ENCODE measurements around the gene LRRC8C. TPM values are rescaled to one million over a fixed set of nuclear protein-coding genes. Genes with fewer than 3 reads are reported as not detected.

LRRC8C gene
- total RNA-seq, 1 experiment from 2014 or later: 8.4 TPM

GRCh38 chr1:89746424-89747149 is 113.7 kb downstream of the LRRC8C start (continued):
- TF ChIP-seq CTCF (IDR thresholded peaks at IDR 0.05 in 2 of 3, conservative IDR thresholded peaks at IDR 0.05 in 1 of 3; ENCODE audit: borderline replicate concordance in 1 of 3, insufficient read depth in 1 of 3, low read depth in 2 of 3, low read length in 2 of 3): no peak
- TF ChIP-seq YY1 (IDR thresholded peaks at IDR 0.05; ENCODE audit: extremely low read depth, insufficient replicate concordance, low read depth, low read length): no peak
- no peak for TF ChIP-seq EGR1 (IDR thresholded peaks at IDR 0.05; ENCODE audit: low read depth)
- no peak for TF ChIP-seq JUND (IDR thresholded peaks at IDR 0.05)
- no peak for TF ChIP-seq POLR2A (IDR thresholded peaks at IDR 0.05; ENCODE audit: borderline replicate concordance, extremely low read depth, insufficient read depth, insufficient read length)
- no peak for TF ChIP-seq SP1 (IDR thresholded peaks at IDR 0.05; ENCODE audit: low read depth)
- TF ChIP-seq MAX (IDR thresholded peaks at IDR 0.05): no peak

GRCh38 chr1:89753761-89754160 is 120.8 kb downstream of the LRRC8C start:
- intact Hi-C loops (cut with micrococcal nuclease): no loop called here
- Histone ChIP-seq H3K9me3 (ENCODE audit: control insufficient read depth in 1 of 2, insufficient read depth in 1 of 2, low read depth in 1 of 2, low read length in 2 of 2) (no peaks in the 10 kb centered on the region), H2AFZ (ENCODE audit: low read depth, low read length, poor library complexity, severe bottlenecking) (no peak overlapping the region), H3K9me2 (ENCODE audit: insufficient read depth) (no peaks in the 10 kb centered on the region), H3K36me3 (ENCODE audit: control insufficient read depth in 1 of 2, insufficient read depth in 2 of 2, low read length in 2 of 2) (no peaks in the 10 kb centered on the region), H3K4me1 (ENCODE audit: control insufficient read depth in 1 of 2, insufficient read depth in 2 of 2, low read length in 2 of 2) (no peaks in the 10 kb centered on the region), H3K27ac (ENCODE audit: low read depth, low read length) (no peak overlapping the region), H3K9ac (ENCODE audit: low read length) (no peak overlapping the region), H3K4me2 (ENCODE audit: low read length) (no peak overlapping the region), H4K20me1 (ENCODE audit: insufficient read depth) (no peaks in the 10 kb centered on the region), H3K27me3 (ENCODE audit: insufficient read depth, low read length) (no peaks in the 10 kb centered on the region; the same call in 1 of the 2 replicates), H3K4me3 (replicated peaks in 1 of 2; ENCODE audit: low read depth in 1 of 2, low read length in 2 of 2) (no peak overlapping the region), H3K79me2 (ENCODE audit: insufficient read depth, low read length) (no peaks in the 10 kb centered on the region)
- POLR2A ChIA-PET: no interaction called here
- ATAC-seq (no peak), DNase-seq (ENCODE audit: low read depth, low spot score) (no peak)
- BruUV-seq (replicated peaks): no TSS peak
- no peak for TF ChIP-seq ATF3 (IDR thresholded peaks at IDR 0.05)
- no peak for TF ChIP-seq FOSL1 (IDR thresholded peaks at IDR 0.05; ENCODE audit: low read depth)
- TF ChIP-seq SP1 (IDR thresholded peaks at IDR 0.05; ENCODE audit: low read depth): no peak
- CTCF ChIA-PET: no interaction called here
- RAD21 ChIA-PET (ENCODE audit: low non-redundant PET in 1 of 2, low total read pairs in 2 of 2, uncharacterized antibody in 2 of 2, unreplicated experiment in 2 of 2): no interaction called here

All from HCT116 (cell line).